Activated naive CD4-positive, alpha-beta T cell treated with anti-CD3 and anti-CD28 coated beads, Interleukin-2, amount 50 U/mL, for 72 hours (primary cell): Measurements from ENCODE around the gene SLC18B1. TPM values are rescaled to one million over a fixed set of nuclear protein-coding genes. Genes with fewer than 3 reads are reported as not detected.
A peak's percentile ranks its signal among the peaks of the same experiment; 100 is the strongest.

ENCODE experiments used
- ATAC-seq, 2 donors: fragments of 150-1000 bp; cut with Tn5 transposase; 2 replicates each; pipeline ENCODE4 v1.10.0; 2021; ENCODE audit warnings: mild to moderate bottlenecking in 2 of 2, moderate library complexity in 2 of 2
- DNase-seq, 2 donors: peaks; one replicate each; pipeline ENCODE4 v3.0.0; 2021 to 2022; ENCODE audit warnings: low spot score in 2 of 2
- H3K27ac Mint-ChIP-seq, 2 donors: one replicate each; pipeline ENCODE4 v1.8.0; 2022; ENCODE audit warnings: mild to moderate bottlenecking in 2 of 2, mixed read lengths in 2 of 2
- H3K36me3 Mint-ChIP-seq, 2 donors: one replicate each; pipeline ENCODE4 v1.8.0; 2022; ENCODE audit warnings: mixed read lengths in 2 of 2
- H3K9me3 Mint-ChIP-seq, 2 donors: one replicate each; pipeline ENCODE4 v1.8.0; 2022; ENCODE audit warnings: mixed read lengths in 2 of 2
- total RNA-seq, 2 donors: library from RNA; stranded (reverse); gene quantifications; one replicate each; pipeline ENCODE4 v1.2.3, GENCODE V29; 2022

Gene SLC18B1
- total RNA-seq, 2 donors from 2014 or later = 6.3 to 9.4 TPM

DNA sequence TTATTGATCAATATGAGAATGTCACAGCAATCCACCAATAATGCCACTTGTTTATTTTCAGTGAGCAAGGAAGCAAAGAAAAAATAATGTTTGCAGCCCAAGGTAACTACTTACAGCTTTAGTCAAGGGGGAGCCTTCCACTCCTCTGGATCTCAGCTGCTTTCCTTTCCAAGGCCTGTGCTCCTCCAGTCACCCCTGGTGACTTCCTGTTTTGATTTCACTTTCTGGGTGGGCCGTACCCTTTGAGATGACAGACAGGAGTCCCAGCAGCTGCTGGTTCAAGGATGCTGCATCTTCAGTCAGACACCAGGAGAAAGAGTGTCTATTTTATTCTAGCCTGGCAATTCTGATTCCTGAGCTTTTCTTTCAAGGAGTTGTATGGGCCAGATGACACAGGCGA is 35.2 kb downstream of the SLC18B1 start:
- DNase-seq (peak; percentile 39 to 57), ATAC-seq (peak; percentile 88 to 98)
- Mint-ChIP-seq H3K9me3 (no peaks in the 10 kb centered on the region), H3K36me3 (no peaks in the 10 kb centered on the region), H3K27ac (peak overlapping the region; percentile 72 to 74)

DNA sequence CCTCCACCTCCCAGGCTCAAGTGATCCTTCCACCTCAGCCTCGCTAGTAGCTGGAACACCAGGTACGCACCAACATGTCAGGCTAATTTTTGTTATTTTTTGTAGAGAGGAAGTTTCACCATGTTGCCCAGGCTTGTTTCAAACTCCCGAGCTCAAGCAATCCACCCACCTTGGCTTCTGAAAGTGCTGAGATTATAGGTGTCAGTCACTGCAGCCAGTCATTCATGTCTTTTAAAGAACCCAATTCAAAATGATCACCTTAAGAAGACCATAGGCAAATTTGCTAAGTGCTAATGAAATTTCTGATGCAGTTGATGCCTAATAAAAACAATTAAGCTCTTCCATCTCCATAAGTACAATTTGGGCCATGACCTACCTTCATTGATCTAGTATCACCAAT is 38.2 kb downstream of the SLC18B1 start:
- no peaks in the 10 kb centered on the region for H3K36me3 Mint-ChIP-seq
- no peaks in the 10 kb centered on the region for H3K9me3 Mint-ChIP-seq
- no peak overlapping the region for H3K27ac Mint-ChIP-seq
- DNase-seq (no peak), ATAC-seq (peak in 1 of 2 donors; percentile 45)

- DNase-seq (no peak), ATAC-seq (no peak)
- Mint-ChIP-seq H3K9me3 (no peaks in the 10 kb centered on the region), H3K27ac (no peak overlapping the region), H3K36me3 (no peaks in the 10 kb centered on the region)
Observed at GRCh38 chr6:132758689-132759088, 39.7 kb downstream of the SLC18B1 start.

- ATAC-seq (peak in 1 of 2 donors; percentile 44), DNase-seq (no peak)
- no peaks in the 10 kb centered on the region for H3K9me3 Mint-ChIP-seq
- peaks cover 11 to 13% of the 10 kb centered on the region in 2 donors for H3K36me3 Mint-ChIP-seq
- peak overlapping the region in 1 of 2 donors; percentile 46 for H3K27ac Mint-ChIP-seq
Observed at GRCh38 chr6:132752255-132752654, 46.2 kb downstream of the SLC18B1 start.

- H3K36me3 Mint-ChIP-seq = peaks cover 14 to 17% of the 10 kb centered on the region in 2 donors
- peak in 1 of 2 donors; percentile 26 for ATAC-seq
Observed at GRCh38 chr6:132751828-132752227, 46.6 kb downstream of the SLC18B1 start.

DNA sequence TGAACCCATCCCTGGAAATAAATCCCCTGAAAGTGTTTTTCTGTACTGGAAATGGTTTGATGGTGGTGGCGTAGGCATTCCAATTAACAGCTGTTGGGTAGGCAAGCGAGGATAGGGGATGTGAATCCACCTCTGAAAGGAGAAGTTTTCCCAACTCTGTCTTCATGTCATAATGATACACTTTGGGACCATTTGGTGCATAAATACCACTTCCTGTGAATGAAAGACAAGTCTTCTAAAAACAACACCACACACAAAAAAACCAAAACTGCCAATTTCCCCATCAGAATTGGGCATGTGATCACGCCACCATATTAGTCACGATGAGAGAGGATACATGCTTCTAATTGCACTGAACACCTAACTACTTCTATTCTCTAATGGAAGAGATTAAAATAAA is 47.1 kb downstream of the SLC18B1 start:
- peak overlapping the region in 1 of 2 donors; percentile 40 for H3K27ac Mint-ChIP-seq
- no peaks in the 10 kb centered on the region for H3K9me3 Mint-ChIP-seq
- no peak for ATAC-seq
- H3K36me3 Mint-ChIP-seq = peaks cover 20% of the 10 kb centered on the region in 2 donors
- no peak for DNase-seq

More at GRCh38 chr6:132751828-132752227, 46.6 kb downstream of the SLC18B1 start:
- H3K27ac Mint-ChIP-seq = no peak overlapping the region
- no peak for DNase-seq
- no peaks in the 10 kb centered on the region for H3K9me3 Mint-ChIP-seq

- Mint-ChIP-seq H3K36me3 (peaks cover 22 to 25% of the 10 kb centered on the region in 2 donors), H3K27ac (peak overlapping the region in 1 of 2 donors; percentile 40), H3K9me3 (peaks cover under 1 to 1% of the 10 kb centered on the region in 2 donors)
- ATAC-seq (peak in 1 of 2 donors; percentile 30), DNase-seq (no peak)
Observed at GRCh38 chr6:132750455-132751248, 47.8 kb downstream of the SLC18B1 start.

- Mint-ChIP-seq H3K27ac (no peak overlapping the region), H3K36me3 (peaks cover 37 to 40% of the 10 kb centered on the region in 2 donors)
Observed at GRCh38 chr6:132749111-132749510, 49.3 kb downstream of the SLC18B1 start.

GRCh38 chr6:132748446-132748845 is 50.0 kb downstream of the SLC18B1 start:
- DNase-seq (no peak), ATAC-seq (no peak)
- Mint-ChIP-seq H3K27ac (no peak overlapping the region), H3K36me3 (peaks cover 40 to 43% of the 10 kb centered on the region in 2 donors), H3K9me3 (peaks cover 8 to 9% of the 10 kb centered on the region in 2 donors)

More at GRCh38 chr6:132749111-132749510, 49.3 kb downstream of the SLC18B1 start:
- ATAC-seq (no peak), DNase-seq (no peak)
- H3K9me3 Mint-ChIP-seq = peaks cover 8 to 9% of the 10 kb centered on the region in 2 donors

GRCh38 chr6:132746048-132746447 is 52.4 kb downstream of the SLC18B1 start:
- peaks cover 40 to 48% of the 10 kb centered on the region in 2 donors for H3K36me3 Mint-ChIP-seq
- ATAC-seq (peak in 1 of 2 donors; percentile 32), DNase-seq (no peak)
- H3K9me3 Mint-ChIP-seq = peaks cover 14 to 16% of the 10 kb centered on the region in 2 donors
- H3K27ac Mint-ChIP-seq = no peak overlapping the region

GRCh38 chr6:132742495-132742894 is 55.9 kb downstream of the SLC18B1 start:
- peaks cover 32 to 34% of the 10 kb centered on the region in 2 donors for H3K9me3 Mint-ChIP-seq
- no peak for DNase-seq
- no peak overlapping the region for H3K27ac Mint-ChIP-seq
- H3K36me3 Mint-ChIP-seq = peaks cover 53 to 58% of the 10 kb centered on the region in 2 donors
- no peak for ATAC-seq

DNA sequence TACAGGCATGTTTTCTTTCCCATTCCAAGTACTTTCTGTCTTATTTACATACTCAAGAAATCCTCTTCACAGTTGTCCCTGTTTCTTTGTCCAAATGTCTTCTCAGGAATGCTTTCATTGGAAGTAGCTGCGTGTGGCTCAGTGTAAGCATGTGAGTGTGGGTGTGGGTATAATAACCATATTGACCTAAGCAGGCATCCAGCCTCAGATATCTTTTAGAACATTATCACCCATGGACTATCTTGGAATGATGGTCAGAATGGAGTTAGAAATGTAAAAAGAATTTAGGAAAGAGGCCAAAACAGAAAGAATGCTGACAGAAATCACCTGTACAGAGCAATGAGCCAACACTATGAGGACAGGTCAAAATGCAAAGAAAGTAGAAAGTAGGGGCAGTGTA is 57.2 kb downstream of the SLC18B1 start:
- Mint-ChIP-seq H3K9me3 (peaks cover 32 to 34% of the 10 kb centered on the region in 2 donors), H3K27ac (no peak overlapping the region)

GRCh38 chr6:132736239-132736638 is 62.2 kb downstream of the SLC18B1 start:
- ATAC-seq (peak in 1 of 2 donors; percentile 73), DNase-seq (no peak)
- H3K36me3 Mint-ChIP-seq = peaks cover 17 to 23% of the 10 kb centered on the region in 2 donors
- peaks cover 18 to 21% of the 10 kb centered on the region in 2 donors for H3K9me3 Mint-ChIP-seq
- no peak overlapping the region for H3K27ac Mint-ChIP-seq

More for the DNA sequence above, 57.2 kb downstream of the SLC18B1 start:
- peaks cover 47 to 49% of the 10 kb centered on the region in 2 donors for H3K36me3 Mint-ChIP-seq
- ATAC-seq = no peak
- no peak for DNase-seq

- Mint-ChIP-seq H3K27ac (no peak overlapping the region), H3K36me3 (peaks cover 9 to 13% of the 10 kb centered on the region in 2 donors), H3K9me3 (peaks cover 14 to 15% of the 10 kb centered on the region in 2 donors)
- ATAC-seq = no peak
- DNase-seq = no peak
Observed at GRCh38 chr6:132734694-132735236, 63.7 kb downstream of the SLC18B1 start.

GRCh38 chr6:132733814-132734213 is 64.6 kb downstream of the SLC18B1 start:
- ATAC-seq = no peak
- Mint-ChIP-seq H3K36me3 (peaks cover 1 to 10% of the 10 kb centered on the region in 2 donors), H3K27ac (no peak overlapping the region), H3K9me3 (peaks cover 8 to 9% of the 10 kb centered on the region in 2 donors)
- no peak for DNase-seq

DNA sequence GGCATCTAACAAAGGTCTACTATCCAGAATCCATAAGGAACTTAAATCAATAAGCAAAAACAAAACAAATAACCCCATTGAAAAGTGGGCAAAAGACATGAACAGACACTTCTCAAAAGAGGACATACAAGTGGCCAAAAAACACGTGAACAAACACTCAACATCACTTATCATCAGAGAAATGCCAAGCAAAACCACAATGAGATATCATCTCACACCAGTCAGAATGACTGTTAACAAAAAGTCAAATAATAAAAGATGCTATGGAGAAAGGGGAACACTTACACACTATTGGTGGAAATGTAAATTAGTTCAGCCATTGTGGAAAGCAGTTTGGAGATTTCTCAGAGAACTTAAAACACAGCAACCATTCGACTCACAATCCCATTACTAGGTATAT is 65.2 kb downstream of the SLC18B1 start:
- Mint-ChIP-seq H3K9me3 (peaks cover 3 to 4% of the 10 kb centered on the region in 2 donors), H3K27ac (no peak overlapping the region), H3K36me3 (peaks cover 0 to 4% of the 10 kb centered on the region in 2 donors)
- no peak for DNase-seq
- ATAC-seq = no peak

DNA sequence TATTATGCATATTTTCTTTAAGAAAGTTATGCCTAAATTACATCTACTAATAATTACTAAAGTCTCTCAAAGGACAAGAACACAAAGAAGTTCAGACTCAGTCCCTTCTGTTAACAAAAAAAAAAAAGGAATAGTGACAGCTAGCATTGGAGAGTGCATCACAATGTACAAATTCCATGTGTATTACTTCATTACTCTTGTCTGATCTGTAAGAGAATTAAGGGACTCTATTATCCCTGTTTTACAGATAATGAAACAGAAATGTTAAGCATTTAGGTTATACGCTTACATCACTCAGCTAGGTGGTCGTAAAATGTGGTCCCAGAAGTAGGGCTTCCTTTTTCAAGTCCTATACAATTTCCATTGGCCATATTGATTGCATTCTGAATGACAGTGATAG is 67.4 kb downstream of the SLC18B1 start:
- H3K27ac Mint-ChIP-seq = no peak overlapping the region

More for the DNA sequence above, 67.4 kb downstream of the SLC18B1 start:
- DNase-seq = no peak
- no peak for ATAC-seq
- no peaks in the 10 kb centered on the region for H3K36me3 Mint-ChIP-seq
- H3K9me3 Mint-ChIP-seq = no peaks in the 10 kb centered on the region
